Measurements from ENCODE around the gene MPG.

DNA sequence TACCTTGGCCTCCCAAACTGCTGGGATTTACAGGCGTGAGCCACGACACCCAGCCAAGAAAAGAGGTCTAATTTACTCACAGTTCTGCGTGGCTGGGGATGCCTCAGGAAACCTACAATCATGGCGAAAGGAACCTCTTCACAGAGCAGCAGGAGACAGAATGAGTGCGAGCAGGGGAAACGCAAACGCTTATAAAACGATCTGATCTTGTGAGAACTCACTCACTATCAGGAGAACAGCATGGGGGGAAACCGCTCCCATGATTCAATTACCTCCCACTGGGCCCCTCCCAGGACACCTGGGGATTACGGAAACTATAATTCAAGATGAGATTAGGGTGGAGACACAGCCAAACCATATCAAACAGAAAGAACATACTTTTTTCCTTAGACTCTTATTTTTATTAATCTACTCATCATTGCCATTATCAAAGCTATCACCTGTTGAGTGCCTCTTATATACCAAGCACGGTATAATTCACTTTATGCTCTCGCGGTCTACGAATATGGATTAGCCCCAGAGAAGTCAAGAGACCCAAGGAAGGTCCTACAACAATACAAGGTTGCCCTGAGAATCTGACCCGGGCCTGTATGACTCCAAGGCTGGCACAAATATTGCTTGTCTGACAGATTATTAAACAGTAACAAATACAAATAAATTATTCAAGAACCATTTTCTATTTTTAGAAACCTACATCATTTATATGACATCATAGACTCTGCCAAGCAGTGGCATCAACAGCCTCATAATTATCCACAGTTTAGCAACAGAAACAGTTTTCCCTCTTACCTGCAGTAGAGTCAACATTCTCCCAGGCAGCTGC, 27.0 kb upstream of the MPG start:
- TF ChIP-seq, protein P1, sequence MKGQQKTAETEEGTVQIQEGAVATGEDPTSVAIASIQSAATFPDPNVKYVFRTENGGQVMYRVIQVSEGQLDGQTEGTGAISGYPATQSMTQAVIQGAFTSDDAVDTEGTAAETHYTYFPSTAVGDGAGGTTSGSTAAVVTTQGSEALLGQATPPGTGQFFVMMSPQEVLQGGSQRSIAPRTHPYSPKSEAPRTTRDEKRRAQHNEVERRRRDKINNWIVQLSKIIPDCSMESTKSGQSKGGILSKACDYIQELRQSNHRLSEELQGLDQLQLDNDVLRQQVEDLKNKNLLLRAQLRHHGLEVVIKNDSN (IDR thresholded peaks at IDR 0.05; ENCODE audit: borderline replicate concordance, low read depth), result no peak
- TF ChIP-seq, protein P2, sequence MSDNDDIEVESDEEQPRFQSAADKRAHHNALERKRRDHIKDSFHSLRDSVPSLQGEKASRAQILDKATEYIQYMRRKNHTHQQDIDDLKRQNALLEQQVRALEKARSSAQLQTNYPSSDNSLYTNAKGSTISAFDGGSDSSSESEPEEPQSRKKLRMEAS (IDR thresholded peaks at IDR 0.05; ENCODE audit: low read depth), result no peak
- TF ChIP-seq, protein P3, sequence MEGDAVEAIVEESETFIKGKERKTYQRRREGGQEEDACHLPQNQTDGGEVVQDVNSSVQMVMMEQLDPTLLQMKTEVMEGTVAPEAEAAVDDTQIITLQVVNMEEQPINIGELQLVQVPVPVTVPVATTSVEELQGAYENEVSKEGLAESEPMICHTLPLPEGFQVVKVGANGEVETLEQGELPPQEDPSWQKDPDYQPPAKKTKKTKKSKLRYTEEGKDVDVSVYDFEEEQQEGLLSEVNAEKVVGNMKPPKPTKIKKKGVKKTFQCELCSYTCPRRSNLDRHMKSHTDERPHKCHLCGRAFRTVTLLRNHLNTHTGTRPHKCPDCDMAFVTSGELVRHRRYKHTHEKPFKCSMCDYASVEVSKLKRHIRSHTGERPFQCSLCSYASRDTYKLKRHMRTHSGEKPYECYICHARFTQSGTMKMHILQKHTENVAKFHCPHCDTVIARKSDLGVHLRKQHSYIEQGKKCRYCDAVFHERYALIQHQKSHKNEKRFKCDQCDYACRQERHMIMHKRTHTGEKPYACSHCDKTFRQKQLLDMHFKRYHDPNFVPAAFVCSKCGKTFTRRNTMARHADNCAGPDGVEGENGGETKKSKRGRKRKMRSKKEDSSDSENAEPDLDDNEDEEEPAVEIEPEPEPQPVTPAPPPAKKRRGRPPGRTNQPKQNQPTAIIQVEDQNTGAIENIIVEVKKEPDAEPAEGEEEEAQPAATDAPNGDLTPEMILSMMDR (IDR thresholded peaks at IDR 0.05), result no peak
- TF ChIP-seq YY1 (IDR thresholded peaks at IDR 0.05; ENCODE audit: low read depth), result no peak
- TF ChIP-seq RCOR1 (IDR thresholded peaks at IDR 0.05; ENCODE audit: low read length), result no peak
- no peak for TF ChIP-seq RAD21 (IDR thresholded peaks at IDR 0.05; ENCODE audit: low read length)
- TF ChIP-seq FOXM1 (IDR thresholded peaks at IDR 0.05; ENCODE audit: low read depth), result no peak
- no peak for TF ChIP-seq RXRA (IDR thresholded peaks at IDR 0.05; ENCODE audit: borderline replicate concordance, low read depth)
- TF ChIP-seq EZH2phosphoT487 (IDR thresholded peaks at IDR 0.05; ENCODE audit: borderline replicate concordance, low read depth), result no peak
